ENCODE data around the gene MTF1. TPM values are rescaled to one million over a fixed set of nuclear protein-coding genes. Genes with fewer than 3 reads are reported as not detected.
A peak's percentile ranks its signal among the peaks of the same experiment; 100 is the strongest.
"Not testable (repeated sequence)": the region's sequence is repeated elsewhere in the genome, so short reads cannot be mapped to it uniquely, and the experiment has no call there.

The MTF1 gene
- total and polyA plus RNA-seq, 5 donors: 2.4 to 13.4 (median 11.0) TPM

DNA sequence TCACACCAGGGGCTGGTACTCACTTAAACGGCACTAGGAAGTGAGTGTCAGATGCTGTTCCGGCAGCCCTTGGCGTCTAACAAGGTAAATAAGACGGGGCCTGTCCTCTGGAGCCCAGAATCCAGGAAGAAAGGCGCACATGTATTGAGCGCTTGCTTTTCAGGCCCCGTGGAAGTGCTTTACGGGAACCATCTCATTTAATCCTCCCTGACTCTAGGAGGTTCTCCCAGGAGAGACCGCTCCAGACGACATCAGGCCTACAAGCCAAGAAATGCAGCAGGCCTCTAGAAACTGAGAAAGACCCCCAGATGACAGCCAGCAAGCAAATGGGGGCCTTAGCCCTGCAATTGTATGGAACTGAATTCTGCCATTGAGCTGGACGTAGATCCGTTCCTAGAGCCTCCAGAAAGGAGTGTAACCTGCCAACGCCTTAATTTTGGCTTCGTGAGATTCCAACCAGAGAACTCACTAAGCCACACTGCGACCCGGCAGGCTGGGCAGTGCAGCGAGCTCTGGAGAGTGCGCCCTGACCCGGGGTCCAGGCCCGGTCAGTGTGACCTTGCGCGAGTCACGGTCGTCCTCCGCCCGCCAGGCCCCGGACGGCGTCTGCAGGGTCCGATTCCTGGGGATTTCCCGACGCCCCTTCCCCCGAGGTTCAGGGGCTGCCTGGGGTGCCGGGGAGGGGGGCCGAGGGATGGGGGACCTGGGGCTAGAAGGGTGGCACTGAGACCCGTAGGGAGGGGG is 66.3 kb downstream of the MTF1 start:
- no peak overlapping the region for H3K27ac ChIP-seq (ENCODE audit: low read length)
- 30% methylated on average over 36 of the region's 36 CpGs for WGBS
- H3K4me1 ChIP-seq (ENCODE audit: control insufficient read depth, insufficient read depth, low read length): no peaks in the 10 kb centered on the region
- no peak for DNase-seq
- ATAC-seq: peak in 1 of 2 donors; percentile 12
- H3K4me3 ChIP-seq (ENCODE audit: low read length): peak overlapping the region; percentile 61
- no peaks in the 10 kb centered on the region for H3K27me3 ChIP-seq (ENCODE audit: control insufficient read depth, insufficient read depth)
- intact Hi-C loops (cut with DNase I): no loop called here
- no peaks in the 10 kb centered on the region for H3K9me3 ChIP-seq (ENCODE audit: control insufficient read depth, low read length)

- Histone ChIP-seq H3K4me3 (ENCODE audit: low read length) (no peak overlapping the region), H3K27ac (ENCODE audit: low read length) (no peak overlapping the region), H3K9me3 (ENCODE audit: control insufficient read depth, low read length) (no peaks in the 10 kb centered on the region), H3K4me1 (ENCODE audit: control insufficient read depth, insufficient read depth, low read length) (no peaks in the 10 kb centered on the region), H3K27me3 (ENCODE audit: control insufficient read depth, insufficient read depth) (no peaks in the 10 kb centered on the region)
- ATAC-seq (no peak), DNase-seq (no peak)
- intact Hi-C loops (cut with DNase I): no loop called here
- WGBS: 78% methylated on average over 17 of the region's 17 CpGs
These were observed 76.9 kb downstream of the MTF1 start for GRCh38 chr1:37782491-37782890.

- DNase-seq (no peak), ATAC-seq (no peak)
- WGBS: 77% methylated on average over 3 of the region's 3 CpGs
- no peaks in the 10 kb centered on the region for H3K9me3 ChIP-seq (ENCODE audit: control insufficient read depth, low read length)
- no peaks in the 10 kb centered on the region for H3K27me3 ChIP-seq (ENCODE audit: control insufficient read depth, insufficient read depth)
- intact Hi-C loops (cut with DNase I): no loop called here
- H3K4me3 ChIP-seq (ENCODE audit: low read length): no peak overlapping the region
- H3K4me1 ChIP-seq (ENCODE audit: control insufficient read depth, insufficient read depth, low read length): no peaks in the 10 kb centered on the region
- H3K27ac ChIP-seq (ENCODE audit: low read length): no peak overlapping the region
These were observed 80.7 kb downstream of the MTF1 start for GRCh38 chr1:37778654-37779053.

- ATAC-seq (no peak), DNase-seq (no peak)
- H3K27ac ChIP-seq (ENCODE audit: low read length): no peak overlapping the region
- no peaks in the 10 kb centered on the region for H3K27me3 ChIP-seq (ENCODE audit: control insufficient read depth, insufficient read depth)
- no peak overlapping the region for H3K4me3 ChIP-seq (ENCODE audit: low read length)
- H3K9me3 ChIP-seq (ENCODE audit: control insufficient read depth, low read length): no peaks in the 10 kb centered on the region
- intact Hi-C loops (cut with DNase I): no loop called here
- no peaks in the 10 kb centered on the region for H3K4me1 ChIP-seq (ENCODE audit: control insufficient read depth, insufficient read depth, low read length)
- 71% methylated on average over 4 of the region's 4 CpGs for WGBS
These were observed 82.4 kb downstream of the MTF1 start for GRCh38 chr1:37776946-37777516.

DNA sequence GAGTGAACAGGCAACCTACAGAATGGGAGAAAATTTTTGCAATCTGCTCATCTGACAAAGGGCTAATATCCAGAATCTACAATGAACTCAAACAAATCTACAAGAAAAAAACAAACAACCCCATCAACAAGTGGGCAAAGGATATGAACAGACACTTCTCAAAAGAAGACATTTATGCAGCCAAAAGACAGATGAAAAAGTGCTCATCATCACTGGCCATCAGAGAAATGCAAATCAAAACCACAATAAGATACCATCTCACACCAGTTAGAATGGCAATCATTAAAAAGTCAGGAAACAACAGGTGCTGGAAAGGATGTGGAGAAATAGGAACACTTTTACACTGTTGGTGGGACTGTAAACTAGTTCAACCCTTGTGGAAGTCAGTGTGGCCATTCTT is 88.0 kb downstream of the MTF1 start:
- H3K9me3 ChIP-seq (ENCODE audit: control insufficient read depth, low read length); H3K27ac ChIP-seq (ENCODE audit: low read length); ATAC-seq; DNase-seq; H3K4me3 ChIP-seq (ENCODE audit: low read length); H3K4me1 ChIP-seq (ENCODE audit: control insufficient read depth, insufficient read depth, low read length); H3K27me3 ChIP-seq (ENCODE audit: control insufficient read depth, insufficient read depth); intact Hi-C loops (cut with DNase I): not testable (repeated sequence)

- WGBS: 19% methylated on average over 2 of the region's 2 CpGs
- H3K27me3 ChIP-seq (ENCODE audit: control insufficient read depth, insufficient read depth): no peaks in the 10 kb centered on the region
- DNase-seq: no peak
- no peak overlapping the region for H3K27ac ChIP-seq (ENCODE audit: low read length)
- no peak for ATAC-seq
- intact Hi-C loops (cut with DNase I): no loop called here
- H3K4me3 ChIP-seq (ENCODE audit: low read length): no peak overlapping the region
- no peaks in the 10 kb centered on the region for H3K4me1 ChIP-seq (ENCODE audit: control insufficient read depth, insufficient read depth, low read length)
- H3K9me3 ChIP-seq (ENCODE audit: control insufficient read depth, low read length): no peaks in the 10 kb centered on the region
These were observed 91.9 kb downstream of the MTF1 start for GRCh38 chr1:37767488-37767887.

DNA sequence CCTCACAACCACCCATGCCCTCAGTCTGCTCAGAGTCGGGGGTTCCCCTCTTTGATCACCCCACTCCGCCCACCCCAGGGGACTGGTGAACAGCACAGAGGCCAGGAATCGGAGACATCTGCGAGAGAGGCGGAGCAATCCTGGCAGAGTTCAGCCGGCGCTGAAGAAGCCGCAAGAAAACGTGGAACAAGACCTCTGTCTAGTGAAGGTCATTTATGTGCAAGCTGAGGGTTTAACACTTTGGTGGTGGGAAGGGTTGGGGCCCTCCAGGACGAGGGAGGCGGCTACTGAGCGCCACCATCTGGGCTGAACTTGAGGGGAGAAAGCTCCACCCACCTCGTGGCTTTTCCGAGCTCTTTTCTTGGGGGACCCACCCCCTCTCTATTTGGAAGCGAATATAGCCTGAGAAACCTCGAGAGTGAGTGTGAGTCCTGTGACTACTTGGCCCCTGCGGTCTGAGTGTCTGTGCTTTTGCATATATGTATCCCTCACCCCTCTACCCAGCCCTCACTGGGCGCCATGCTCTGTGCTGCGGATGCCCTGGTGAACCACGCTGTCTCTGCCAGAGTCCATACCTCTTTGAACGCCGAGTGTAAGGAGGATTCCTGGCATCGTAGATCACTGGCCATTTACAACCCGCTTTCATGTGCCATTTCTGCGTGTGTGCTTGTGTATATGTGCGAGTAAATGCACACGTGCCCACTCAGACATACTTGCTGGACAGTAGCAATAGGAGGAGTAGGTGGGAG is 93.3 kb downstream of the MTF1 start:
- intact Hi-C loops (cut with DNase I): no loop called here
- WGBS: 6% methylated on average over 27 of the region's 27 CpGs
- no peaks in the 10 kb centered on the region for H3K27me3 ChIP-seq (ENCODE audit: control insufficient read depth, insufficient read depth)

DNA sequence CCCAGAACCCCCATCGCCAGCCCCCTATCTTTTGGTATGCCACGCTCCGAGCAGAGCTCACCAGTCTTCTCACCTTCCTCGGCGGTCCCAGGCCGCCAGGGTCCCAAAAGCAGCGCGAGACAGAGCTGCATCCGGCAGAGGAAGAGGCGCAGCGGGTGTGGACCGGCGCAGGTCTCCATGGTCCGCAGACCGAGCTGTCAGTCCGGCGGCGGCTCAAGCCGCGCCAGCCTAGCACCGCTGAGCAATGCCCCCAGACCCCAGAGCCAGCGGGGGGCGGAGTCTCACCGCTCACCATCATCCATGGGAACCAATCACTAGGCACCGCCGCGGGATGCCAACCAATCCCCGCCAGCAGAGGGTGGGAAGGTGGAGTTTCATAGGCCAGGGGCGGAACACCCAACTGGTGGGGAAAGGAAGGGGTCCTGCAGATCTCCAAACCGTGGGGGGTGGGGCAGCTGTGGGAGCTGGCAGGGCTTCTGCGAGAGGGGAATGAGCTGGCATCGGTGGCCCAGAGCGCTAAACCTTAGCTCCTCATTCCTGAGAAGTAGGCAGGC is 94.4 kb downstream of the MTF1 start, which contains the start of gene EPHA10:
EPHA10 (minus strand) TSS at position 233 of the 554 bp plus-strand sequence; CDS start at position 179, 54 bp downstream.
- Histone ChIP-seq H3K27me3 (ENCODE audit: control insufficient read depth, insufficient read depth) (no peaks in the 10 kb centered on the region), H3K4me3 (ENCODE audit: low read length) (no peak within 1 kb of the TSS)
- 2% methylated on average over 33 of the region's 33 CpGs for WGBS

More for the DNA sequence above, 93.3 kb downstream of the MTF1 start:
- Histone ChIP-seq H3K4me1 (ENCODE audit: control insufficient read depth, insufficient read depth, low read length) (no peaks in the 10 kb centered on the region), H3K27ac (ENCODE audit: low read length) (no peak overlapping the region), H3K4me3 (ENCODE audit: low read length) (no peak overlapping the region), H3K9me3 (ENCODE audit: control insufficient read depth, low read length) (no peaks in the 10 kb centered on the region)
- DNase-seq (no peak), ATAC-seq (no peak)

DNA sequence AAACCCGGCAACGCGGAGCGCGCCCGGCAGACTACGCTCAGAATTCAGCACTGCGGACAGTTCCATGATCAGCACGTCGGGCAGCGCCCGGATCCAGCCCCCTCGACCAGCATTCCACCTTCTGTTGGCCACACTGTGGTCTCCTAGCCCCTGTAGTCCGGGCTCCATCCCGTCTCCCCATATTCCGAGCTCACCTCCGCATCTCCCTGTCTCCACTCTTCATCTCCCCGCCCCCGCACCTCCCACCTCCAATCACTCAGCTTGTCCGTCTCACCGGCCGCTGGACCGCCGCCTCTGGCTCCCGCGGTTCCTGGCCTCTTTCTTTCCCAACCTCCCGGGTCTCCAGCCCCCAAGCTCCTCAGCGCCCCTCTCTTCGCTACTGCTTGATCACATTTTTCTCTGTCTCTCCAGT is 95.0 kb downstream of the MTF1 start:
- no peaks in the 10 kb centered on the region for H3K27me3 ChIP-seq (ENCODE audit: control insufficient read depth, insufficient read depth)
- H3K9me3 ChIP-seq (ENCODE audit: control insufficient read depth, low read length): no peaks in the 10 kb centered on the region
- H3K27ac ChIP-seq (ENCODE audit: low read length): no peak overlapping the region
- intact Hi-C loops (cut with DNase I): no loop called here
- H3K4me3 ChIP-seq (ENCODE audit: low read length): no peak overlapping the region
- WGBS: 5% methylated on average over 29 of the region's 29 CpGs
- DNase-seq (peak; percentile 31 to 71 (median 60)), ATAC-seq (peak in 1 of 2 donors; percentile 46)
- no peaks in the 10 kb centered on the region for H3K4me1 ChIP-seq (ENCODE audit: control insufficient read depth, insufficient read depth, low read length)

More for the DNA sequence above, 94.4 kb downstream of the MTF1 start, which contains the start of gene EPHA10:
- H3K9me3 ChIP-seq (ENCODE audit: control insufficient read depth, low read length): no peaks in the 10 kb centered on the region
- intact Hi-C loops (cut with DNase I): no loop called here
- DNase-seq (no peak), ATAC-seq (no peak)
- H3K27ac ChIP-seq (ENCODE audit: low read length): no peak within 1 kb of the TSS
- H3K4me1 ChIP-seq (ENCODE audit: control insufficient read depth, insufficient read depth, low read length): no peaks in the 10 kb centered on the region

DNA sequence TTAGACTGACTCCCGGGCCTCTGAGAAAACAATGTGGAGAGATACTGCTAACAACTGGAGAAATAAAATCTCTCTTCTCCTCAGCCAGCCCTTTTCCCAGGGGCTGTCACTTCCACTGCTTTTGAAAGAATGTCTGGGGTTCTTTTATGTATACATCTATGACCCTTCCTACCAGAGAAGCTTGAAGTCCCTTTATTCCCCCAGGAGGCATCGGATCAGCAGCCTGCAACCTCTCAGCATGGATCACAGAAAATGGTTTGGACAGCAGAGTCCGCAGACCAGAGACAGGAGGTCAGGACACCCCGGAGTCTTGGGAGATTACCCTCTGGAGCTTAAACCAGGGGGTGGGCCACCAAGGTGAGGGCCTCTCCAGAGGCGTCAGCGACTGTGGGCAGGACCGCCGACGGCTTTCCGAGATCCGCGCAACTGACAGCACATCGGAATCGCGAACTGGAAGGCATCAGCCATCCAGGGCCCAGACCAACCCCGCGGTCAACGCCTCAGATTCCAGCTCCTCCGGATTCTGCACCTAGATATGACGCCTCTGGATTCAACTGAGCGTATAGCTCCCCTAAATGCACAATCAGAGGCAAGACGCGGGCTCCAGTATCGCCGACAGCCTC is 95.5 kb downstream of the MTF1 start:
- no peaks in the 10 kb centered on the region for H3K9me3 ChIP-seq (ENCODE audit: control insufficient read depth, low read length)
- H3K27ac ChIP-seq (ENCODE audit: low read length): no peak overlapping the region
- WGBS: 22% methylated on average over 25 of the region's 25 CpGs
- no peak overlapping the region for H3K4me3 ChIP-seq (ENCODE audit: low read length)
- no peaks in the 10 kb centered on the region for H3K27me3 ChIP-seq (ENCODE audit: control insufficient read depth, insufficient read depth)
- no peaks in the 10 kb centered on the region for H3K4me1 ChIP-seq (ENCODE audit: control insufficient read depth, insufficient read depth, low read length)
- DNase-seq (no peak), ATAC-seq (no peak)
- intact Hi-C loops (cut with DNase I): no loop called here
